ENCODE measurements around the gene ETV1.

DNA sequence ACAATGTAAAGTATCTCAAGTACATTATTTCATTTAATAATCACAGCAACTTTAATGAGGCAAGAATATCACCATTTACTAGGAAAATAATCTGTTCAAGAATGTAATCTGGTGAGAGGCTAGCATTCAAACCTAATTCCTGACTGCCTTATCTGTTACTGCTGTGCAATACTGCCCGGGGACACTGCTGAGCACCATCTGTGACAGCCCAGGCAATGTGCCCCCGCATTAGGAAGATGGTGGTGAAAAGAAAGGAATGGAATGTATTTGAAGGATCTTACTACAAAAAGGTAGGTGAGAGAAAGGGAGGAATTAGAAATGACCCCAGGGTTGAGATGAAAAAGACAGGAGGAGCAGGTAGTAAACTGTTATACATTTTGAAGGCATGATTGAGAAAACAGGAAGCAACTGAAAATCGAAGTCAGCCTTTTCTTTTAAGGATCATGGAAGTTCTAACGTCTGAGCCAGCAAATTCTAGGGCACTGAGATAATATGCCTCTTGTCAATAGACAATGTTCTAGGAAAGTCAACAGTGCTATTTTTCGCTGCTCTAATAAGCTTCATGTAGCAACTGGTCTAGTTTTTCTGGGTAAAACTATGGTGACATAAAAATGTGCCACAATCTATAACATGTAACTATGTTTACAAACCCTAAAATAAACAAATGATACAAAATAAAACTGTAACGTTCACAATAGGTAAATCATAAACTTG, 90.4 kb downstream of the ETV1 start:
- TF ChIP-seq, protein P1, sequence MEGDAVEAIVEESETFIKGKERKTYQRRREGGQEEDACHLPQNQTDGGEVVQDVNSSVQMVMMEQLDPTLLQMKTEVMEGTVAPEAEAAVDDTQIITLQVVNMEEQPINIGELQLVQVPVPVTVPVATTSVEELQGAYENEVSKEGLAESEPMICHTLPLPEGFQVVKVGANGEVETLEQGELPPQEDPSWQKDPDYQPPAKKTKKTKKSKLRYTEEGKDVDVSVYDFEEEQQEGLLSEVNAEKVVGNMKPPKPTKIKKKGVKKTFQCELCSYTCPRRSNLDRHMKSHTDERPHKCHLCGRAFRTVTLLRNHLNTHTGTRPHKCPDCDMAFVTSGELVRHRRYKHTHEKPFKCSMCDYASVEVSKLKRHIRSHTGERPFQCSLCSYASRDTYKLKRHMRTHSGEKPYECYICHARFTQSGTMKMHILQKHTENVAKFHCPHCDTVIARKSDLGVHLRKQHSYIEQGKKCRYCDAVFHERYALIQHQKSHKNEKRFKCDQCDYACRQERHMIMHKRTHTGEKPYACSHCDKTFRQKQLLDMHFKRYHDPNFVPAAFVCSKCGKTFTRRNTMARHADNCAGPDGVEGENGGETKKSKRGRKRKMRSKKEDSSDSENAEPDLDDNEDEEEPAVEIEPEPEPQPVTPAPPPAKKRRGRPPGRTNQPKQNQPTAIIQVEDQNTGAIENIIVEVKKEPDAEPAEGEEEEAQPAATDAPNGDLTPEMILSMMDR (IDR thresholded peaks at IDR 0.05) = no peak
- TF ChIP-seq POLR2AphosphoS5 (IDR thresholded peaks at IDR 0.05; ENCODE audit: low read depth, low read length) (no peak), SIN3A (IDR thresholded peaks at IDR 0.05; ENCODE audit: borderline replicate concordance, insufficient read depth, low read depth, low read length) (no peak)
- TF ChIP-seq, protein P2, sequence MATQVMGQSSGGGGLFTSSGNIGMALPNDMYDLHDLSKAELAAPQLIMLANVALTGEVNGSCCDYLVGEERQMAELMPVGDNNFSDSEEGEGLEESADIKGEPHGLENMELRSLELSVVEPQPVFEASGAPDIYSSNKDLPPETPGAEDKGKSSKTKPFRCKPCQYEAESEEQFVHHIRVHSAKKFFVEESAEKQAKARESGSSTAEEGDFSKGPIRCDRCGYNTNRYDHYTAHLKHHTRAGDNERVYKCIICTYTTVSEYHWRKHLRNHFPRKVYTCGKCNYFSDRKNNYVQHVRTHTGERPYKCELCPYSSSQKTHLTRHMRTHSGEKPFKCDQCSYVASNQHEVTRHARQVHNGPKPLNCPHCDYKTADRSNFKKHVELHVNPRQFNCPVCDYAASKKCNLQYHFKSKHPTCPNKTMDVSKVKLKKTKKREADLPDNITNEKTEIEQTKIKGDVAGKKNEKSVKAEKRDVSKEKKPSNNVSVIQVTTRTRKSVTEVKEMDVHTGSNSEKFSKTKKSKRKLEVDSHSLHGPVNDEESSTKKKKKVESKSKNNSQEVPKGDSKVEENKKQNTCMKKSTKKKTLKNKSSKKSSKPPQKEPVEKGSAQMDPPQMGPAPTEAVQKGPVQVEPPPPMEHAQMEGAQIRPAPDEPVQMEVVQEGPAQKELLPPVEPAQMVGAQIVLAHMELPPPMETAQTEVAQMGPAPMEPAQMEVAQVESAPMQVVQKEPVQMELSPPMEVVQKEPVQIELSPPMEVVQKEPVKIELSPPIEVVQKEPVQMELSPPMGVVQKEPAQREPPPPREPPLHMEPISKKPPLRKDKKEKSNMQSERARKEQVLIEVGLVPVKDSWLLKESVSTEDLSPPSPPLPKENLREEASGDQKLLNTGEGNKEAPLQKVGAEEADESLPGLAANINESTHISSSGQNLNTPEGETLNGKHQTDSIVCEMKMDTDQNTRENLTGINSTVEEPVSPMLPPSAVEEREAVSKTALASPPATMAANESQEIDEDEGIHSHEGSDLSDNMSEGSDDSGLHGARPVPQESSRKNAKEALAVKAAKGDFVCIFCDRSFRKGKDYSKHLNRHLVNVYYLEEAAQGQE (IDR thresholded peaks at IDR 0.05; ENCODE audit: insufficient read depth in 1 of 2, low read depth in 2 of 2, low read length in 1 of 2) = no peak

Measured in Panc1 (cell line).